GM18499 (cell line): ENCODE results near the gene TMEM222.
"Not testable (repeated sequence)": the region's sequence is repeated elsewhere in the genome, so short reads cannot be mapped to it uniquely, and the experiment has no call there.

ENCODE experiments used
- ATAC-seq: cut with Tn5 transposase; IDR thresholded peaks from one replicate; pipeline ENCODE4 v1.9.1; 2021; ENCODE audit warnings: moderate number of reproducible peaks; ENCODE audit not compliant: insufficient read depth, unreplicated experiment

Gene TMEM222

GRCh38 chr1:27372808-27373690 is 51.1 kb downstream of the TMEM222 start:
- no peak for ATAC-seq

GRCh38 chr1:27374362-27375086 is 52.6 kb downstream of the TMEM222 start, which contains the start of gene FCN3:
Gene FCN3 (minus strand): TSS chr1:27374824. CDS start chr1:27374818, 6 bp downstream.
- ATAC-seq, result no peak

GRCh38 chr1:27377760-27378495 is 56.0 kb downstream of the TMEM222 start:
- ATAC-seq, result no peak

GRCh38 chr1:27379564-27380122 is 57.7 kb downstream of the TMEM222 start:
- no peak for ATAC-seq

GRCh38 chr1:27380224-27380623 is 58.3 kb downstream of the TMEM222 start:
- no peak for ATAC-seq

- ATAC-seq, result no peak
Measured at GRCh38 chr1:27380766-27381733, 59.1 kb downstream of the TMEM222 start.

- no peak for ATAC-seq
Measured at GRCh38 chr1:27381969-27382762, 60.2 kb downstream of the TMEM222 start.

GRCh38 chr1:27383039-27383605 is 61.2 kb downstream of the TMEM222 start, which contains the start of gene CD164L2:
Gene CD164L2 (minus strand): TSS chr1:27383333. CDS start chr1:27383239, 94 bp downstream.
- no peak for ATAC-seq

GRCh38 chr1:27383661-27384060 is 61.7 kb downstream of the TMEM222 start:
- ATAC-seq, result no peak

- ATAC-seq, result not testable (repeated sequence)
Measured at GRCh38 chr1:27384797-27385196, 62.8 kb downstream of the TMEM222 start.
